GM18517 (cell line): ENCODE measurements around the gene C1QL3.

Experiments
- ATAC-seq: cut with Tn5 transposase; IDR thresholded peaks from one replicate; pipeline ENCODE4 v1.9.1; 2021; ENCODE audit warnings: mild to moderate bottlenecking, moderate library complexity; ENCODE audit not compliant: unreplicated experiment

Gene C1QL3

GRCh38 chr10:16493884-16494536 is 27.7 kb downstream of the C1QL3 start:
- ATAC-seq = no peak

- ATAC-seq = no peak
Measured at GRCh38 chr10:16491933-16492332, 29.7 kb downstream of the C1QL3 start.

GRCh38 chr10:16490511-16490910 is 31.2 kb downstream of the C1QL3 start:
- no peak for ATAC-seq

GRCh38 chr10:16483241-16483917 is 38.3 kb downstream of the C1QL3 start:
- no peak for ATAC-seq

- ATAC-seq = no peak
Measured at GRCh38 chr10:16481052-16481728, 40.5 kb downstream of the C1QL3 start.

- no peak for ATAC-seq
Measured at GRCh38 chr10:16478801-16479200, 42.9 kb downstream of the C1QL3 start.

- no peak for ATAC-seq
Measured at GRCh38 chr10:16477757-16478156, 43.9 kb downstream of the C1QL3 start.

- ATAC-seq = no peak
Measured at GRCh38 chr10:16472828-16473227, 48.9 kb downstream of the C1QL3 start.

GRCh38 chr10:16470747-16471146 is 50.9 kb downstream of the C1QL3 start:
- ATAC-seq = no peak

- no peak for ATAC-seq
Measured at GRCh38 chr10:16466001-16466400, 55.7 kb downstream of the C1QL3 start.
